PC-9 (cell line): ENCODE data around the gene PELI3.

Experiments
- CTCF ChIP-seq: fragments of 200-600 bp; sonication (generic); conservative IDR thresholded peaks from 2 replicates; pipeline ENCODE4 v1.6.1; 2017; ENCODE audit warnings: mixed run types, antibody characterized with exemption, mild to moderate bottlenecking, moderate library complexity
- EZH2 ChIP-seq: fragments of 200-600 bp; sonication (generic); IDR thresholded peaks from 2 replicates; pipeline ENCODE4 v1.8.0; 2017; ENCODE audit warnings: antibody characterized with exemption, low read depth

GRCh38 chr11:66457826-66458225 lies 8.9 kb upstream of the PELI3 start:
- TF ChIP-seq CTCF (no peak), EZH2 (no peak)
